Panc1 (cell line): ENCODE data around the gene MREG. TPM values are rescaled to one million over a fixed set of nuclear protein-coding genes. Genes with fewer than 3 reads are reported as not detected.

Experiments used
- ATAC-seq: fragments of 200-7000 bp; cut with Tn5 transposase; 2 replicates; pipeline ENCODE4 v1.9.1; 2020; ENCODE audit warnings: mild to moderate bottlenecking, moderate library complexity
- BruUV-seq: library from RNA; stranded (reverse); fragments of 400-500 nt; replicated peaks from 2 replicates; lab custom pipeline; 2021; lab: Mats Ljungman, UMichigan
- CTCF ChIA-PET: fragments of 300-600 bp; sonication (Branson Sonifier 250); formaldehyde crosslinking; loops from one replicate; lab custom pipeline; 2022; ENCODE audit warnings: antibody characterized with exemption; lab: Charles Lee
- POLR2A ChIA-PET: fragments of 300-600 bp; sonication (Branson Sonifier 250); formaldehyde crosslinking; loops from one replicate; lab custom pipeline; 2022; ENCODE audit warnings: antibody characterized with exemption; lab: Charles Lee
- DNase-seq: peaks from one replicate; pipeline ENCODE4 v3.0.0-alpha.2; 2010; ENCODE audit warnings: low read depth, low spot score
- H3K27ac ChIP-seq: 2 replicates; pipeline ENCODE4 v1.5.1; 2011; ENCODE audit warnings: mild to moderate bottlenecking, low read length, inconsistent platforms
- H3K27me3 ChIP-seq: fragments of 200-500 bp; sonication (Bioruptor generic); 2 replicates; pipeline ENCODE4 v1.6.0; 2014; ENCODE audit warnings: low read length, inconsistent platforms; ENCODE audit not compliant: control insufficient read depth, insufficient read depth
- H3K36me3 ChIP-seq: fragments of 200-500 bp; sonication (Bioruptor generic); 2 replicates; pipeline ENCODE4 v1.5.1; 2014; ENCODE audit warnings: inconsistent platforms, mild to moderate bottlenecking, low read length, moderate library complexity; ENCODE audit not compliant: control insufficient read depth, insufficient read depth
- H3K4me1 ChIP-seq: 2 replicates; pipeline ENCODE4 v1.5.1; 2011; ENCODE audit warnings: inconsistent platforms, mild to moderate bottlenecking, low read length, moderate library complexity; ENCODE audit not compliant: control insufficient read depth, insufficient read depth
- H3K4me3 ChIP-seq, 2 experiments: 2 replicates each; pipeline ENCODE4 v1.5.1; 2011 to 2012; ENCODE audit warnings: low read depth in 2 of 2, low read length in 2 of 2, mild to moderate bottlenecking in 2 of 2, inconsistent platforms in 1 of 2, moderate library complexity in 1 of 2
- H3K9me3 ChIP-seq: fragments of 200-500 bp; sonication (Bioruptor generic); 2 replicates; pipeline ENCODE4 v1.5.1; 2014; ENCODE audit warnings: low read depth, mild to moderate bottlenecking, inconsistent platforms, low read length, moderate library complexity; ENCODE audit not compliant: control insufficient read depth, insufficient read depth
- CTCF ChIP-seq: fragments of 450-650 bp; IDR thresholded peaks from 2 replicates; pipeline ENCODE4 v1.5.1; 2017; ENCODE audit warnings: mild to moderate bottlenecking
- POLR2AphosphoS5 ChIP-seq: IDR thresholded peaks from 2 replicates; pipeline ENCODE4 v1.6.1; 2012; ENCODE audit warnings: mild to moderate bottlenecking, low read depth, low read length, moderate library complexity
- REST ChIP-seq, 2 experiments: IDR thresholded peaks; 2 replicates each; pipeline ENCODE4 v1.6.1; 2011 to 2012; ENCODE audit warnings: low read depth in 2 of 2, control low read depth in 1 of 2, low read length in 1 of 2, mild to moderate bottlenecking in 1 of 2, moderate library complexity in 1 of 2; ENCODE audit not compliant: insufficient read depth in 1 of 2
- SIN3A ChIP-seq: IDR thresholded peaks from 2 replicates; pipeline ENCODE4 v1.6.1; 2012; ENCODE audit warnings: low read depth, mild to moderate bottlenecking, low read length, moderate library complexity, borderline replicate concordance; ENCODE audit not compliant: insufficient read depth
- TCF7L2 ChIP-seq: IDR thresholded peaks from 2 replicates; pipeline ENCODE4 v1.6.1; 2011; ENCODE audit warnings: mild to moderate bottlenecking, low read depth, low read length, inconsistent platforms
- in situ Hi-C: cut with HindIII; loops from 2 replicates; pipeline ENCODE4 v1.10.0; 2016; ENCODE audit warnings: low sequenced_read_pairs, low pct_unique_long_range_greater_than_20kb
- intact Hi-C: fragments of 100-400 bp; cut with micrococcal nuclease; formaldehyde crosslinking; loops from one replicate; pipeline ENCODE4 v1.10.0; 2022; ENCODE audit not compliant: unreplicated experiment
- total RNA-seq: library from RNA; stranded (reverse); gene quantifications from one replicate; pipeline ENCODE4 v1.2.1, GENCODE V29; 2021; ENCODE audit not compliant: unreplicated experiment

MREG gene
- total RNA-seq, 1 experiment from 2014 or later: 19.2 TPM

GRCh38 chr2:215905691-215906090, 107.7 kb downstream of the MREG start:
- in situ Hi-C loops: no loop called here
- POLR2A ChIA-PET: no interaction called here

GRCh38 chr2:215904101-215904500, 109.2 kb downstream of the MREG start:
- ATAC-seq: no peak
- Histone ChIP-seq H3K4me3 (no peak overlapping the region), H3K27ac (no peak overlapping the region), H3K27me3 (peaks cover 10% of the 10 kb centered on the region), H3K36me3 (no peaks in the 10 kb centered on the region), H3K9me3 (no peaks in the 10 kb centered on the region), H3K4me1 (no peaks in the 10 kb centered on the region)
- ChIA-PET CTCF (no interaction called here), POLR2A (no interaction called here)
- TF ChIP-seq REST (IDR thresholded peaks at IDR 0.05; ENCODE audit: insufficient read depth in 1 of 2, low read depth in 2 of 2, low read length in 1 of 2) (no peak), POLR2AphosphoS5 (no peak), CTCF (no peak), TCF7L2 (no peak), SIN3A (no peak)
- BruUV-seq: no TSS peak
- intact Hi-C loops (no loop called here), in situ Hi-C loops (no loop called here)
- DNase-seq: no peak

More at GRCh38 chr2:215905691-215906090, 107.7 kb downstream of the MREG start:
- H3K4me3 ChIP-seq: no peak overlapping the region
- H3K27ac ChIP-seq: no peak overlapping the region
- no peaks in the 10 kb centered on the region for H3K4me1 ChIP-seq
- TF ChIP-seq CTCF: no peak
- H3K9me3 ChIP-seq: no peaks in the 10 kb centered on the region
- H3K36me3 ChIP-seq: no peaks in the 10 kb centered on the region
- CTCF ChIA-PET: no interaction called here
- H3K27me3 ChIP-seq: peaks cover 16% of the 10 kb centered on the region
- ATAC-seq: no peak
- BruUV-seq: no TSS peak
- intact Hi-C loops: no loop called here
- DNase-seq: no peak
